Jurkat, Clone E6-1 (cell line): ENCODE data around the gene RNF31. TPM values are rescaled to one million over a fixed set of nuclear protein-coding genes. Genes with fewer than 3 reads are reported as not detected.
A peak's percentile ranks its signal among the peaks of the same experiment; 100 is the strongest.
"Not testable (repeated sequence)": the region's sequence is repeated elsewhere in the genome, so short reads cannot be mapped to it uniquely, and the experiment has no call there.

Experiments
- DNase-seq: peaks from one replicate; pipeline ENCODE4 v3.0.0-alpha.2; 2011; ENCODE audit warnings: low read depth, low spot score
- H3K4me3 ChIP-seq: 2 replicates; pipeline ENCODE4 v1.5.1; 2011; ENCODE audit warnings: mild to moderate bottlenecking, low read length, control low read depth, moderate library complexity
- polyA plus RNA-seq: library from polyadenylated mRNA; unstranded; fragments of >200 nt; gene quantifications from one replicate; pipeline ENCODE4 v1.2.1, GENCODE V29; 2012; ENCODE audit warnings: missing spikeins; ENCODE audit not compliant: insufficient read length, insufficient read depth

The RNF31 gene
- 57.2 TPM for polyA plus RNA-seq

- peak within 1 kb of the TSS; percentile 97 for H3K4me3 ChIP-seq
- peak; percentile 98 for DNase-seq
Measured at GRCh38 chr14:24146978-24147760, at the start of gene RNF31. Gene RNF31, plus strand, starts transcription at chr14:24147498. Its CDS starts 201 bp downstream, at chr14:24147699.

DNA sequence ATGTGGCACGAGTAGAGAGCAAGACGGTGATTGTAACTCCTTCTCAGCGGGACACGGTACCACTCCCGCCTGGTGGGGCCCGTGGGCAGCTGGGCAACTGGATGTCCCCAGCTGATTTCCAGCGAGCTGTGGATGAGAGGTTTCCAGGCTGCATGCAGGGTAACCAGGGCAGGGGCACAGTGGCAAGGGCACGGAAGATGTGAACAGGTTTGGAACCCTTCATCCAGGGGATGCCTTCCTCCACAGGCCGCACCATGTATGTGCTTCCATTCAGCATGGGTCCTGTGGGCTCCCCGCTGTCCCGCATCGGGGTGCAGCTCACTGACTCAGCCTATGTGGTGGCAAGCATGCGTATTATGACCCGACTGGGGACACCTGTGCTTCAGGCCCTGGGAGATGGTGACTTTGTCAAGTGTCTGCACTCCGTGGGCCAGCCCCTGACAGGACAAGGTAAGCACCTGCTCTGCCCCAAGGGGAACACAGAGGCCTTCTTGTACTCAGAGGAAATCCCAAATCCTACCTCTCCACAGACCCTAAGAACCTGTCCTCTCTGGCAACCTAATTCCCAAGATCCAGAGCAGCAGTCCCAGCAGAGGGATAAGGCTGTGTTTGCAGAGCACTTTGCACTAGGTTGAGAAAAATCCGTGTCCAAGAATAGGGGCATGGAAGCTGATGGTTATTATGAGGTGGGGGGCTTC is 48.9 kb upstream of the RNF31 start:
- no peak overlapping the region for H3K4me3 ChIP-seq
- DNase-seq = no peak

DNA sequence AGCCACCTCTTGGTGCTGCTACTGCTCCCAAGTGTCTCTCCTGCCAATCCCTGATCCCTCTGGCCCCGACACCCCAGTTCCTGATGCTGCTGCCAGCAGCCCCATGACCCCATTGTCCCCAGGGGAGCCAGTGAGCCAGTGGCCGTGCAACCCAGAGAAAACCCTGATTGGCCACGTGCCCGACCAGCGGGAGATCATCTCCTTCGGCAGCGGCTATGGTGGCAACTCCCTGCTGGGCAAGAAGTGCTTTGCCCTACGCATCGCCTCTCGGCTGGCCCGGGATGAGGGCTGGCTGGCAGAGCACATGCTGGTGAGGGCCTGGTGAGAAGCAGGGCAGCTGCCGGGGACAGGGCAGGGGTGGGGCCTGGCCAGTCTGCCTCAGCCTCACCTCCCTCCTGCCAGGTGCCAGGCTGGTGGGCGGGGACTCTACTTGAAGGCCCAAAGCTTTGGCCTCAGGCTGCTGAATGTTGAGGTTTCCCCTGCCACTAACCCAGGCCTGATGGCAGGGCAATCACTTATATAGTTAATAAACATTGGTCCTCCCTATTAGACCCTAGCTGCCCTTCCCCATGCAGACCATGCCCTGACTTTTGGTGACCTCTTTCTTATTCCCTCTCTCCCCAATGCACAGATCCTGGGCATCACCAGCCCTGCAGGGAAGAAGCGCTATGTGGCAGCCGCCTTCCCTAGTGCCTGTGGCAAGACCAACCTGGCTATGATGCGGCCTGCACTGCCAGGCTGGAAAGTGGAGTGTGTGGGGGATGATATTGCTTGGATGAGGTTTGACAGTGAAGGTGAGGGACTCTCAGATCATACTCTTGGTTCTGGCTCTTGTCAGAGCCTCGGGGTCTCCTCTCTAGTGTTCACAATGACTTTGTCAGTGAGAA is 48.1 kb upstream of the RNF31 start:
- H3K4me3 ChIP-seq = no peak overlapping the region
- no peak for DNase-seq

DNA sequence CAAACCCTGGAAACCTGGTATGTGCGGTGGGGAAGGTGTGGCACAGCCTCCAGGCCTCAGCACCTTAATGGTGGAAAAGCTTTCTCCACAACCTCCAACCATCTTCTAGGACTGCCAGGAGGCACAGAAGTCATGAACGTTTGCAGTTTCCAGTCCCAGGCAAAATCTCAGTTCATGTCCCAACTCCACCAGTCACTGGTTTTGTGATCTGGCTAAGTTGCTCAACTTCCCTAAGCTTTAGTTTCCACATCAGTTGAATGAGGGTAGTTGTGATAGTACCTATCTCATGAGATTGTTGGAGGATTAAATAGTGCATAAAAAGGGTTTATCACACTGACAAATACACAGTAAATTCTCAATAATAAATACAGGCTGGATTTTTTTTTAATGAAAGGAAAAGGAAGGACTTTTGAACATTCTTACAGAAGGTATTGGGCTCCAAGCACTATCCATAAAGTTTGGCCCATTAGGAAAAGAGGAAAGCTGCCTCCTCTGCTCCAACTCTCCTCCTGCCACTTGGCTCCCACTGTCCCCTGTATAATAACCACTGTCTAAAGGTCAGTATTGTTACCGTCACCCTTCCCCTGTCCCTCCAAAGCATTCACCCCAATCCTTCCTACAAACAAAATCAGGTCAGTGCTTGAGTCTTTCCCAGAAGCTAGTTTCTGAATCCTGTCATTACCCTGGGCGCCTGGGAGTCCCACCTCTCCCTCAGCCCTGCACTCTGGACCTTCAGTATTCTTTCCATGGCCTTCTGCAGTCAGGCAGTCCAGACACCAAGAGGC is 46.9 kb upstream of the RNF31 start:
- H3K4me3 ChIP-seq = no peak overlapping the region
- no peak for DNase-seq

DNA sequence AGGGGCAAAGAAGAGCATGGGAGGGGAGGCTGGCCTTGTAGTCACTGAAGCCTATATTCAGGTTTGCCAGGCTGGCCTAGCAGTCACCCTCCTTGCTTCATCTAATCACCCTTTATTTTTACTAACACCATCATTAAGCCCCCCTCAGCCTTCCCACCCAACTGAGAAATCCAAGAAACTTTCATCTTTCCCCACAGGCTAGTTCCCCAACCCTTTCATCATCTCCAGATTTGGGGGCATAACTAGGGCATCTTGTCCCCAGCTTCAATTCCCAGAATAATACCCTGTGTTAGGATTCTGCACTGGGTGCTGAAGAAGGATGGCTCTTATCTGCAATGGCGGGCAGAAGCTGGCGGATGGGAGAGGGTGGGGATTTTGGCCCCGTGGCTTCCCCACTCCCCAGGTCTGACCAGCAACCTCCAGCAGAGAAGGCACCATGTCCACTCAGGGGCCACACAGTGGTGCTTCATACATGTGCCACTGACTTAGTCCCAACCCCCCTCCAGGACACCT is 46.3 kb upstream of the RNF31 start:
- H3K4me3 ChIP-seq = no peak overlapping the region
- DNase-seq = no peak

GRCh38 chr14:24102357-24103048 is 44.8 kb upstream of the RNF31 start:
- DNase-seq = no peak
- no peak overlapping the region for H3K4me3 ChIP-seq

DNA sequence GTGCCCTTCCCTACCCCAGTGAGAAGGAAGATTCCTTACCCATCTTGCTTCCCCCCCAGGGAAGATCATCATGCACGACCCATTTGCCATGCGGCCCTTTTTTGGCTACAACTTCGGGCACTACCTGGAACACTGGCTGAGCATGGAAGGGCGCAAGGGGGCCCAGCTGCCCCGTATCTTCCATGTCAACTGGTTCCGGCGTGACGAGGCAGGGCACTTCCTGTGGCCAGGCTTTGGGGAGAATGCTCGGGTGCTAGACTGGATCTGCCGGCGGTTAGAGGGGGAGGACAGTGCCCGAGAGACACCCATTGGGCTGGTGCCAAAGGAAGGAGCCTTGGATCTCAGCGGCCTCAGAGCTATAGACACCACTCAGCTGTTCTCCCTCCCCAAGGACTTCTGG is 43.8 kb upstream of the RNF31 start:
- H3K4me3 ChIP-seq = no peak overlapping the region
- DNase-seq = no peak

- not testable (repeated sequence) for H3K4me3 ChIP-seq
Measured at GRCh38 chr14:24105609-24106239, 41.6 kb upstream of the RNF31 start.

GRCh38 chr14:24106672-24107271 is 40.5 kb upstream of the RNF31 start:
- H3K4me3 ChIP-seq = no peak overlapping the region
- DNase-seq = no peak

More at GRCh38 chr14:24105609-24106239, 41.6 kb upstream of the RNF31 start:
- not testable (repeated sequence) for DNase-seq

GRCh38 chr14:24108336-24108874 is 38.9 kb upstream of the RNF31 start:
- H3K4me3 ChIP-seq = no peak overlapping the region
- DNase-seq = no peak

- no peak overlapping the region for H3K4me3 ChIP-seq
- no peak for DNase-seq
Measured at GRCh38 chr14:24110060-24110459, 37.2 kb upstream of the RNF31 start.

GRCh38 chr14:24110523-24110922 is 36.8 kb upstream of the RNF31 start:
- no peak for DNase-seq

GRCh38 chr14:24113379-24113800 is 33.9 kb upstream of the RNF31 start:
- DNase-seq = no peak
- H3K4me3 ChIP-seq = peak overlapping the region; percentile 60

More at GRCh38 chr14:24110523-24110922, 36.8 kb upstream of the RNF31 start:
- H3K4me3 ChIP-seq = no peak overlapping the region

DNA sequence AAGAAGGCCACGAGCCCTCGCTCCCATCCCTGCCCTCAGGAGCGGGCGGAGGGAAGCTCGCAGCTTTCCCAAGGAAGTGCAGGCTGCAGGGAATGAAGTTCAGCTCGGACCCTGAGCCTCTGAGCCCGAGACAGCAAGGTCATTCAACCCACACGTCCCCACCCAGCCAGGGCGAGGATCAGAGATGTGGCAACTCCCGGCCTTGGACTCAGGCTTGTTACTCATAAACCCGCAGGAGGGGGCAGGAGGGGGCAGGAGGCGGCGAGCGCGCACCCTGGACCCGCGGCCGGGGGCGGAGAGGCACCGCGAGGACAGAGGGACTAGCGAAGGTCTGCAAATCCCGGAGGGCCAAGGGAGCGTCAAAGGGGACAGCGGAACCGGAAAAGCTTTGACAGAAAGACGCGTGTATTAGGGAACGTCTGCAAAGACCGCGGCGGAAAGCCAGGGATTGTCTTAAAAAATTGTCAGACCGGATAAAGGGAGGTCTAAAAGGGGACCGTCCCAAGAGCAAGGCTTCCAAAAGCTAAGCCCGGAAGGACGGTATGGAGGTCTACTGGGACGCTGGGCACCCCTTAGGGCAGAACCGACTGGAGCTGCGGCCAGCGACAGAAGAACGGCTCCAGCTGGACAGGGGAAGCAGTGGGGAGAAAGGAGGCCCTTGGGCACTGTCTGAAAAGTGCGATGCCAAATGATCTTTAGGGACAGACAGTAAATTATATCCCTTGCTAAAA is 33.3 kb upstream of the RNF31 start:
- H3K4me3 ChIP-seq = peak overlapping the region; percentile 60
- peak; percentile 88 for DNase-seq

DNA sequence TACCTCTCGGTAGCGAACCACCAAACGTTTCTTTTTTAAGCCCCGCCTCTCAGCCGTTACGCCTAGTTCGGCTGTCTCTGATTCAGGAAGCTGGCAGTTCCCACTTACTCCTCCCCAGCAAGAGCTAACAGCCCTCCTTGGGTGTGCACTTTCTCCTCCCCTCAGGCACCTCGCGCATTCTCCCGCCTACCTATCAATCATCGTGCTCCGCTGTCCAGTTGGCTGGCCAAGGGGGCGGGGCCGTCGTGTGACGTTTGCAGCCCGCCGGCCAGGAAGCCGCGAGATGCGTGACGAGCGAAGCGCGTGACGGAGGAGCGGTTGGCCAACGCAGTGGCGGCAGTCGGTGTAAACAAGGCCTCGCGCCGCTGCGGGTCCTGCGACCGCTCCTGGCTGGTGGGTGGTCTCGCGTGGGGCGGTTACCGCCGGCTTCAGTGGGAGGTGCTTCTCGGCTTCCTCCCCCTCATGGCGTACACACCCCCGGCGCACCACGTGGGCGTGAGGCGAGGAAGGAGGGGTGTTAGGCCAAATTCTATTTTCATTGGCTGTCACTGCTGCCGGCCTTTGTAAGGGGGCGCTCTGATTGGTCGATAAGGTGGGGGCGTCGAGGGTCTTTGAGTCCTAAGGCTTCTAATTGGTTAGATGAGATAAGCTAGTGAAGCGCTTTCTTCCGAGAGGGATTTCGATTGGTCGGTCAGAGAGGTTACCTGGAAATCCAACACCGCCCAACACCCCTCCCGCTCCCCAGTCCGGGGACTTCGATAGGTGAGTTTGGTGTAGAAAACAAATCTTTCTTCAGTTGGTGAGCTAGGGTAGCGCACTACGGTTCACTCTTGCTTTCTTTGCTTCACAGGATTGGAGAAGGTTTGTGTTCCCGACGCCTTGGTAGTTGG is 32.5 kb upstream of the RNF31 start, which contains the start of the genes DCAF11 and NRL:
Gene DCAF11 (plus strand): TSS at position 246 of the 890 bp plus-strand sequence. CDS start 818 bp downstream, outside the sequence.
Gene NRL (minus strand): TSS at position 418 of the 890 bp plus-strand sequence. CDS start 32,101 bp downstream, outside the sequence.
- DNase-seq = peak; percentile 100
- peak within 1 kb of the TSS; percentile 60 for H3K4me3 ChIP-seq
